GM23338 (cell line): Measurements from ENCODE around the gene KCNJ6. TPM values are rescaled to one million over a fixed set of nuclear protein-coding genes. Genes with fewer than 3 reads are reported as not detected.

Source experiments
- ATAC-seq: fragments of 200-7000 bp; cut with Tn5 transposase; 3 replicates; pipeline ENCODE4 v1.9.1; 2020
- DNase-seq: peaks from one replicate; pipeline ENCODE4 v3.0.0-alpha.2; 2015; ENCODE audit warnings: low spot score
- H2AFZ ChIP-seq: fragments of 200-600 bp; sonication (generic); 2 replicates; pipeline ENCODE4 v1.8.0; 2016; ENCODE audit warnings: antibody characterized with exemption, mild to moderate bottlenecking, moderate library complexity
- H3F3A ChIP-seq: fragments of 200-600 bp; sonication (generic); replicated peaks from 2 replicates; pipeline ENCODE4 v1.8.0; 2017; ENCODE audit warnings: antibody characterized with exemption, mixed run types, low read depth
- H3K27ac ChIP-seq: fragments of 200-600 bp; sonication (generic); 2 replicates; pipeline ENCODE4 v1.6.1; 2016; ENCODE audit warnings: low read depth
- H3K27me3 ChIP-seq: fragments of 200-600 bp; sonication (generic); 2 replicates; pipeline ENCODE4 v1.8.0; 2016; ENCODE audit warnings: mild to moderate bottlenecking, mixed run types, moderate library complexity; ENCODE audit not compliant: insufficient read depth
- H3K36me3 ChIP-seq: fragments of 200-600 bp; sonication (generic); 2 replicates; pipeline ENCODE4 v1.8.0; 2016; ENCODE audit warnings: mild to moderate bottlenecking; ENCODE audit not compliant: insufficient read depth
- H3K4me1 ChIP-seq: fragments of 200-600 bp; sonication (generic); 2 replicates; pipeline ENCODE4 v1.8.0; 2016; ENCODE audit warnings: mild to moderate bottlenecking, moderate library complexity; ENCODE audit not compliant: insufficient read depth
- H3K4me2 ChIP-seq: fragments of 200-600 bp; sonication (generic); 2 replicates; pipeline ENCODE4 v1.7.1; 2017; ENCODE audit warnings: mixed run types
- H3K4me3 ChIP-seq: fragments of 200-600 bp; sonication (generic); 2 replicates; pipeline ENCODE4 v1.6.1; 2016; ENCODE audit warnings: mixed run types
- H3K79me2 ChIP-seq: fragments of 200-600 bp; sonication (generic); replicated peaks from 2 replicates; pipeline ENCODE4 v1.8.0; 2017; ENCODE audit warnings: mild to moderate bottlenecking; ENCODE audit not compliant: insufficient read depth
- H3K9me2 ChIP-seq: fragments of 200-600 bp; sonication (generic); 2 replicates; pipeline ENCODE4 v1.8.0; 2017; ENCODE audit not compliant: insufficient read depth
- H4K20me1 ChIP-seq: fragments of 200-600 bp; sonication (generic); replicated peaks from 2 replicates; pipeline ENCODE4 v1.8.0; 2017; ENCODE audit warnings: mild to moderate bottlenecking; ENCODE audit not compliant: insufficient read depth
- H3K27ac Mint-ChIP-seq: 2 replicates; pipeline ENCODE4 v1.8.0; 2020; ENCODE audit warnings: inconsistent platforms, mild to moderate bottlenecking, moderate library complexity, mixed read lengths
- H3K27me3 Mint-ChIP-seq: 3 replicates; pipeline ENCODE4 v1.8.0; 2022; ENCODE audit warnings: low read depth, mild to moderate bottlenecking, moderate library complexity, mixed read lengths, inconsistent platforms; ENCODE audit not compliant: insufficient read depth, poor library complexity
- H3K36me3 Mint-ChIP-seq: 3 replicates; pipeline ENCODE4 v1.8.0; 2021; ENCODE audit warnings: low read depth, mild to moderate bottlenecking, inconsistent platforms, moderate library complexity, mixed read lengths
- H3K4me1 Mint-ChIP-seq: 3 replicates; pipeline ENCODE4 v1.8.0; 2020; ENCODE audit warnings: mild to moderate bottlenecking, inconsistent platforms, mixed read lengths
- H3K4me3 Mint-ChIP-seq: 3 replicates; pipeline ENCODE4 v1.8.0; 2021; ENCODE audit warnings: moderate library complexity, mild to moderate bottlenecking, inconsistent platforms, mixed read lengths
- H3K9me3 Mint-ChIP-seq: 3 replicates; pipeline ENCODE4 v1.8.0; 2020; ENCODE audit warnings: moderate library complexity, mild to moderate bottlenecking, inconsistent platforms, mixed read lengths
- CREB1 ChIP-seq: fragments of 250-450 bp; sonication (Bioruptor Pico); IDR thresholded peaks from 2 replicates; pipeline ENCODE4 v1.5.0; 2020; ENCODE audit warnings: low read depth, mild to moderate bottlenecking, moderate library complexity
- EZH2 ChIP-seq: fragments of 200-600 bp; sonication (generic); IDR thresholded peaks from one replicate; pipeline ENCODE4 v1.8.0; 2017; ENCODE audit warnings: antibody characterized with exemption, mild to moderate bottlenecking, low read depth; ENCODE audit not compliant: unreplicated experiment
- EZH2phosphoT487 ChIP-seq: fragments of 200-600 bp; sonication (generic); IDR thresholded peaks from one replicate; pipeline ENCODE4 v1.8.1; 2018; ENCODE audit warnings: antibody characterized with exemption; ENCODE audit not compliant: unreplicated experiment
- JUNB ChIP-seq: IDR thresholded peaks from one replicate; pipeline ENCODE4 v1.6.1; 2016; ENCODE audit warnings: antibody characterized with exemption; ENCODE audit not compliant: unreplicated experiment
- NANOG ChIP-seq: IDR thresholded peaks from 2 replicates; pipeline ENCODE4 v1.6.1; 2016; ENCODE audit warnings: antibody characterized with exemption, borderline replicate concordance
- POLR2AphosphoS5 ChIP-seq: IDR thresholded peaks from 2 replicates; pipeline ENCODE4 v1.6.1; 2016; ENCODE audit warnings: antibody characterized with exemption, low read depth
- STAT1 ChIP-seq: IDR thresholded peaks from one replicate; pipeline ENCODE4 v1.6.1; 2016; ENCODE audit warnings: antibody characterized with exemption; ENCODE audit not compliant: unreplicated experiment
- ZNF114 ChIP-seq: fragments of 250-450 bp; sonication (Bioruptor Pico); IDR thresholded peaks from 2 replicates; pipeline ENCODE4 v1.5.0; 2020; ENCODE audit warnings: mild to moderate bottlenecking, moderate library complexity
- ZNF331 ChIP-seq: fragments of 250-450 bp; sonication (Bioruptor Pico); IDR thresholded peaks from 2 replicates; pipeline ENCODE4 v1.5.0; 2020; ENCODE audit warnings: low read depth, mild to moderate bottlenecking, moderate library complexity
- polyA plus RNA-seq: library from polyadenylated mRNA; unstranded; fragments of >200 nt; fragmentation: Nextera tagmentation; extraction: Ambion mirVana; gene quantifications from 2 replicates; pipeline ENCODE4 v1.2.1, GENCODE V29; 2016
- total RNA-seq: library from RNA; depleted of rRNA; stranded (reverse); fragments of >200 nt; shearing (Covaris generic); gene quantifications from 2 replicates; pipeline ENCODE4 v1.2.3, GENCODE V29; 2014
- TF ChIP-seq, protein P1 (sequence below): fragments of 250-450 bp; sonication (Bioruptor Pico); IDR thresholded peaks from 2 replicates; pipeline ENCODE4 v1.5.0; 2020; ENCODE audit warnings: mild to moderate bottlenecking, moderate library complexity
- TF ChIP-seq, protein P2 (sequence below): IDR thresholded peaks from 2 replicates; pipeline ENCODE4 v1.6.1; 2016; ENCODE audit warnings: antibody characterized with exemption
- TF ChIP-seq, protein P3 (sequence below), 2 experiments: fragments of 200-600 bp in 1 of 2; sonication (generic) in 1 of 2; conservative IDR thresholded peaks; 2 replicates each; pipeline versions ENCODE4 v1.5.1 to v1.6.1; 2016 to 2017; ENCODE audit warnings: antibody characterized with exemption in 2 of 2, low read depth in 2 of 2, mild to moderate bottlenecking in 2 of 2, moderate library complexity in 1 of 2
- TF ChIP-seq, protein P4 (sequence below): IDR thresholded peaks from one replicate; pipeline ENCODE4 v1.6.1; 2018; ENCODE audit warnings: antibody characterized with exemption; ENCODE audit not compliant: unreplicated experiment

The KCNJ6 gene
- total and polyA plus RNA-seq, 2 experiments from 2014 or later = 0.48 to 0.52 TPM

DNA sequence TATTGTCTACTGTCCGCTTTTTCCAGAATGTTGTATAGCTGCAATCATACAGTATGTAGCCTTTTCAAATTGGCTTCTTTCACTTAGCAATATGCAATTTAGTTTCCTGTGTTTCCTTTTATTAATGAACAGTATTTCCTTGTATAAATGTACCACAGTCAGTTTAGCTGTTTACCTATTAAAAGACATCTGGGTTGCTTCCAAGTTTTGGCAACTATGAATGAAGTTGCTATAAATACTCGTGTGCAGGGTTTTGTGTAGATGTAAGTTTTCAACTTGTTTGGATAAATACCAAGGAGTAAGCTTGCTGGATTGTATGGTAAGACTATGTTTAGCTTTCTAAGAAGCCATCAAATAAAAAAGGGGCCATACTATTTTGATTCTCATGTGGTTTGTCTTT lies 24.4 kb upstream of the KCNJ6 start:
- ATAC-seq = no peak
- H3K36me3 Mint-ChIP-seq = no peaks in the 10 kb centered on the region

More for the DNA sequence above, 24.4 kb upstream of the KCNJ6 start:
- Mint-ChIP-seq H3K9me3 (peaks cover 3% of the 10 kb centered on the region; the same call in 1 of the 3 replicates), H3K4me3 (no peak overlapping the region), H3K27ac (no peak overlapping the region), H3K27me3 (no peaks in the 10 kb centered on the region), H3K4me1 (no peaks in the 10 kb centered on the region)
- no peak overlapping the region for H2AFZ ChIP-seq
- no peaks in the 10 kb centered on the region for H4K20me1 ChIP-seq
- H3K4me1 ChIP-seq = no peaks in the 10 kb centered on the region
- H3K79me2 ChIP-seq = no peaks in the 10 kb centered on the region
- no peaks in the 10 kb centered on the region for H3F3A ChIP-seq
- no peaks in the 10 kb centered on the region for H3K36me3 ChIP-seq
- no peak overlapping the region for H3K27ac ChIP-seq
- DNase-seq = no peak
- no peak overlapping the region for H3K4me3 ChIP-seq
- H3K4me2 ChIP-seq = no peak overlapping the region
- no peaks in the 10 kb centered on the region for H3K9me2 ChIP-seq
- TF ChIP-seq CREB1 (CRISPR knock-in tag) = no peak
- TF ChIP-seq POLR2AphosphoS5 = no peak
- TF ChIP-seq, protein P1, sequence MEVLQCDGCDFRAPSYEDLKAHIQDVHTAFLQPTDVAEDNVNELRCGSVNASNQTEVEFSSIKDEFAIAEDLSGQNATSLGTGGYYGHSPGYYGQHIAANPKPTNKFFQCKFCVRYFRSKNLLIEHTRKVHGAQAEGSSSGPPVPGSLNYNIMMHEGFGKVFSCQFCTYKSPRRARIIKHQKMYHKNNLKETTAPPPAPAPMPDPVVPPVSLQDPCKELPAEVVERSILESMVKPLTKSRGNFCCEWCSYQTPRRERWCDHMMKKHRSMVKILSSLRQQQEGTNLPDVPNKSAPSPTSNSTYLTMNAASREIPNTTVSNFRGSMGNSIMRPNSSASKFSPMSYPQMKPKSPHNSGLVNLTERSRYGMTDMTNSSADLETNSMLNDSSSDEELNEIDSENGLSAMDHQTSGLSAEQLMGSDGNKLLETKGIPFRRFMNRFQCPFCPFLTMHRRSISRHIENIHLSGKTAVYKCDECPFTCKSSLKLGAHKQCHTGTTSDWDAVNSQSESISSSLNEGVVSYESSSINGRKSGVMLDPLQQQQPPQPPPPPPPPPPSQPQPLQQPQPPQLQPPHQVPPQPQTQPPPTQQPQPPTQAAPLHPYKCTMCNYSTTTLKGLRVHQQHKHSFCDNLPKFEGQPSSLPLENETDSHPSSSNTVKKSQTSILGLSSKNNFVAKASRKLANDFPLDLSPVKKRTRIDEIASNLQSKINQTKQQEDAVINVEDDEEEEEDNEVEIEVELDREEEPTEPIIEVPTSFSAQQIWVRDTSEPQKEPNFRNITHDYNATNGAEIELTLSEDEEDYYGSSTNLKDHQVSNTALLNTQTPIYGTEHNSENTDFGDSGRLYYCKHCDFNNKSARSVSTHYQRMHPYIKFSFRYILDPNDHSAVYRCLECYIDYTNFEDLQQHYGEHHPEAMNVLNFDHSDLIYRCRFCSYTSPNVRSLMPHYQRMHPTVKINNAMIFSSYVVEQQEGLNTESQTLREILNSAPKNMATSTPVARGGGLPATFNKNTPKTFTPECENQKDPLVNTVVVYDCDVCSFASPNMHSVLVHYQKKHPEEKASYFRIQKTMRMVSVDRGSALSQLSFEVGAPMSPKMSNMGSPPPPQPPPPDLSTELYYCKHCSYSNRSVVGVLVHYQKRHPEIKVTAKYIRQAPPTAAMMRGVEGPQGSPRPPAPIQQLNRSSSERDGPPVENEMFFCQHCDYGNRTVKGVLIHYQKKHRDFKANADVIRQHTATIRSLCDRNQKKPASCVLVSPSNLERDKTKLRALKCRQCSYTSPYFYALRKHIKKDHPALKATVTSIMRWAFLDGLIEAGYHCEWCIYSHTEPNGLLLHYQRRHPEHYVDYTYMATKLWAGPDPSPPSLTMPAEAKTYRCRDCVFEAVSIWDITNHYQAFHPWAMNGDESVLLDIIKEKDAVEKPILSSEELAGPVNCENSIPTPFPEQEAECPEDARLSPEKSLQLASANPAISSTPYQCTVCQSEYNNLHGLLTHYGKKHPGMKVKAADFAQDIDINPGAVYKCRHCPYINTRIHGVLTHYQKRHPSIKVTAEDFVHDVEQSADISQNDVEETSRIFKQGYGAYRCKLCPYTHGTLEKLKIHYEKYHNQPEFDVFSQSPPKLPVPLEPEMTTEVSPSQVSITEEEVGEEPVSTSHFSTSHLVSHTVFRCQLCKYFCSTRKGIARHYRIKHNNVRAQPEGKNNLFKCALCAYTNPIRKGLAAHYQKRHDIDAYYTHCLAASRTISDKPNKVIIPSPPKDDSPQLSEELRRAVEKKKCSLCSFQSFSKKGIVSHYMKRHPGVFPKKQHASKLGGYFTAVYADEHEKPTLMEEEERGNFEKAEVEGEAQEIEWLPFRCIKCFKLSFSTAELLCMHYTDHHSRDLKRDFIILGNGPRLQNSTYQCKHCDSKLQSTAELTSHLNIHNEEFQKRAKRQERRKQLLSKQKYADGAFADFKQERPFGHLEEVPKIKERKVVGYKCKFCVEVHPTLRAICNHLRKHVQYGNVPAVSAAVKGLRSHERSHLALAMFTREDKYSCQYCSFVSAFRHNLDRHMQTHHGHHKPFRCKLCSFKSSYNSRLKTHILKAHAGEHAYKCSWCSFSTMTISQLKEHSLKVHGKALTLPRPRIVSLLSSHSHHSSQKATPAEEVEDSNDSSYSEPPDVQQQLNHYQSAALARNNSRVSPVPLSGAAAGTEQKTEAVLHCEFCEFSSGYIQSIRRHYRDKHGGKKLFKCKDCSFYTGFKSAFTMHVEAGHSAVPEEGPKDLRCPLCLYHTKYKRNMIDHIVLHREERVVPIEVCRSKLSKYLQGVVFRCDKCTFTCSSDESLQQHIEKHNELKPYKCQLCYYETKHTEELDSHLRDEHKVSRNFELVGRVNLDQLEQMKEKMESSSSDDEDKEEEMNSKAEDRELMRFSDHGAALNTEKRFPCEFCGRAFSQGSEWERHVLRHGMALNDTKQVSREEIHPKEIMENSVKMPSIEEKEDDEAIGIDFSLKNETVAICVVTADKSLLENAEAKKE (CRISPR knock-in tag) = no peak
- no peak for TF ChIP-seq ZNF331 (CRISPR knock-in tag)
- no peak for TF ChIP-seq EZH2
- no peak for TF ChIP-seq ZNF114
- TF ChIP-seq NANOG = no peak
- TF ChIP-seq, protein P2, sequence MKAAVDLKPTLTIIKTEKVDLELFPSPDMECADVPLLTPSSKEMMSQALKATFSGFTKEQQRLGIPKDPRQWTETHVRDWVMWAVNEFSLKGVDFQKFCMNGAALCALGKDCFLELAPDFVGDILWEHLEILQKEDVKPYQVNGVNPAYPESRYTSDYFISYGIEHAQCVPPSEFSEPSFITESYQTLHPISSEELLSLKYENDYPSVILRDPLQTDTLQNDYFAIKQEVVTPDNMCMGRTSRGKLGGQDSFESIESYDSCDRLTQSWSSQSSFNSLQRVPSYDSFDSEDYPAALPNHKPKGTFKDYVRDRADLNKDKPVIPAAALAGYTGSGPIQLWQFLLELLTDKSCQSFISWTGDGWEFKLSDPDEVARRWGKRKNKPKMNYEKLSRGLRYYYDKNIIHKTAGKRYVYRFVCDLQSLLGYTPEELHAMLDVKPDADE = no peak
- no peak for TF ChIP-seq JUNB
- TF ChIP-seq EZH2phosphoT487 = no peak
- no peak for TF ChIP-seq STAT1
- TF ChIP-seq, protein P3, sequence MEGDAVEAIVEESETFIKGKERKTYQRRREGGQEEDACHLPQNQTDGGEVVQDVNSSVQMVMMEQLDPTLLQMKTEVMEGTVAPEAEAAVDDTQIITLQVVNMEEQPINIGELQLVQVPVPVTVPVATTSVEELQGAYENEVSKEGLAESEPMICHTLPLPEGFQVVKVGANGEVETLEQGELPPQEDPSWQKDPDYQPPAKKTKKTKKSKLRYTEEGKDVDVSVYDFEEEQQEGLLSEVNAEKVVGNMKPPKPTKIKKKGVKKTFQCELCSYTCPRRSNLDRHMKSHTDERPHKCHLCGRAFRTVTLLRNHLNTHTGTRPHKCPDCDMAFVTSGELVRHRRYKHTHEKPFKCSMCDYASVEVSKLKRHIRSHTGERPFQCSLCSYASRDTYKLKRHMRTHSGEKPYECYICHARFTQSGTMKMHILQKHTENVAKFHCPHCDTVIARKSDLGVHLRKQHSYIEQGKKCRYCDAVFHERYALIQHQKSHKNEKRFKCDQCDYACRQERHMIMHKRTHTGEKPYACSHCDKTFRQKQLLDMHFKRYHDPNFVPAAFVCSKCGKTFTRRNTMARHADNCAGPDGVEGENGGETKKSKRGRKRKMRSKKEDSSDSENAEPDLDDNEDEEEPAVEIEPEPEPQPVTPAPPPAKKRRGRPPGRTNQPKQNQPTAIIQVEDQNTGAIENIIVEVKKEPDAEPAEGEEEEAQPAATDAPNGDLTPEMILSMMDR (conservative IDR thresholded peaks at IDR 0.05; ENCODE audit: low read depth in 2 of 2) = no peak
- TF ChIP-seq, protein P4, sequence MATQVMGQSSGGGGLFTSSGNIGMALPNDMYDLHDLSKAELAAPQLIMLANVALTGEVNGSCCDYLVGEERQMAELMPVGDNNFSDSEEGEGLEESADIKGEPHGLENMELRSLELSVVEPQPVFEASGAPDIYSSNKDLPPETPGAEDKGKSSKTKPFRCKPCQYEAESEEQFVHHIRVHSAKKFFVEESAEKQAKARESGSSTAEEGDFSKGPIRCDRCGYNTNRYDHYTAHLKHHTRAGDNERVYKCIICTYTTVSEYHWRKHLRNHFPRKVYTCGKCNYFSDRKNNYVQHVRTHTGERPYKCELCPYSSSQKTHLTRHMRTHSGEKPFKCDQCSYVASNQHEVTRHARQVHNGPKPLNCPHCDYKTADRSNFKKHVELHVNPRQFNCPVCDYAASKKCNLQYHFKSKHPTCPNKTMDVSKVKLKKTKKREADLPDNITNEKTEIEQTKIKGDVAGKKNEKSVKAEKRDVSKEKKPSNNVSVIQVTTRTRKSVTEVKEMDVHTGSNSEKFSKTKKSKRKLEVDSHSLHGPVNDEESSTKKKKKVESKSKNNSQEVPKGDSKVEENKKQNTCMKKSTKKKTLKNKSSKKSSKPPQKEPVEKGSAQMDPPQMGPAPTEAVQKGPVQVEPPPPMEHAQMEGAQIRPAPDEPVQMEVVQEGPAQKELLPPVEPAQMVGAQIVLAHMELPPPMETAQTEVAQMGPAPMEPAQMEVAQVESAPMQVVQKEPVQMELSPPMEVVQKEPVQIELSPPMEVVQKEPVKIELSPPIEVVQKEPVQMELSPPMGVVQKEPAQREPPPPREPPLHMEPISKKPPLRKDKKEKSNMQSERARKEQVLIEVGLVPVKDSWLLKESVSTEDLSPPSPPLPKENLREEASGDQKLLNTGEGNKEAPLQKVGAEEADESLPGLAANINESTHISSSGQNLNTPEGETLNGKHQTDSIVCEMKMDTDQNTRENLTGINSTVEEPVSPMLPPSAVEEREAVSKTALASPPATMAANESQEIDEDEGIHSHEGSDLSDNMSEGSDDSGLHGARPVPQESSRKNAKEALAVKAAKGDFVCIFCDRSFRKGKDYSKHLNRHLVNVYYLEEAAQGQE = no peak
- H3K27me3 ChIP-seq = no peaks in the 10 kb centered on the region
